SK-N-SH (cell line): Measurements from ENCODE around the gene INPP5J. TPM values are rescaled to one million over a fixed set of nuclear protein-coding genes. Genes with fewer than 3 reads are reported as not detected.

Experiments used
- CTCF ChIA-PET: fragments of 300-600, 350-600 bp; formaldehyde crosslinking; extraction: SDS; loops from one replicate; lab custom pipeline; 2021; lab: Yijun Ruan, JAX
- POLR2A ChIA-PET: fragments of 350-600 bp; sonication (Branson Sonifier 250); formaldehyde crosslinking; extraction: SDS; loops from one replicate; lab custom pipeline; 2020; ENCODE audit warnings: antibody characterized with exemption, inconsistent platforms; lab: Yijun Ruan, JAX
- DNase-seq: peaks from one replicate; pipeline ENCODE4 v3.0.0; 2012
- H2AFZ ChIP-seq: fragments of 200-600 bp; sonication (generic); 2 replicates; pipeline ENCODE4 v1.8.1; 2016; ENCODE audit warnings: antibody characterized with exemption, mild to moderate bottlenecking, low read depth
- H3F3A ChIP-seq: fragments of 200-600 bp; sonication (generic); replicated peaks from 2 replicates; pipeline ENCODE3; 2016; ENCODE audit warnings: antibody characterized with exemption, mild to moderate bottlenecking; ENCODE audit not compliant: insufficient read depth
- H3K27ac ChIP-seq, 2 experiments: fragments of 200-500 bp in 1 of 2; fragments of 200-600 bp in 1 of 2; sonication (Bioruptor generic) in 1 of 2; sonication (generic), shearing (Covaris generic) in 1 of 2; 2 replicates each; pipeline versions ENCODE4 v1.5.1 to v1.6.1; 2014 to 2016; ENCODE audit warnings: low read depth in 2 of 2, inconsistent platforms in 1 of 2, low read length in 1 of 2, mild to moderate bottlenecking in 1 of 2, mixed read lengths in 1 of 2
- H3K27me3 ChIP-seq: fragments of 200-600 bp; sonication (generic), shearing (Covaris generic); 2 replicates; pipeline ENCODE4 v1.6.1; 2016; ENCODE audit warnings: mixed run types; ENCODE audit not compliant: insufficient read depth
- H3K36me3 ChIP-seq, 2 experiments: fragments of 200-500 bp in 1 of 2; fragments of 200-600 bp in 1 of 2; sonication (Bioruptor generic) in 1 of 2; sonication (generic) in 1 of 2; replicated peaks in 1 of 2; 2 replicates each; pipeline versions ENCODE3 to v1.5.1; 2014 to 2016; ENCODE audit warnings: low read length in 1 of 2, mild to moderate bottlenecking in 1 of 2; ENCODE audit not compliant: insufficient read depth in 2 of 2, control insufficient read depth in 1 of 2
- H3K4me1 ChIP-seq, 2 experiments: fragments of 200-500 bp in 1 of 2; fragments of 200-600 bp in 1 of 2; sonication (Bioruptor generic) in 1 of 2; sonication (generic), shearing (Covaris generic) in 1 of 2; 2 replicates each; pipeline versions ENCODE4 v1.5.1 to v1.6.1; 2014 to 2016; ENCODE audit warnings: low read depth in 1 of 2, low read length in 1 of 2, mixed run types in 1 of 2; ENCODE audit not compliant: insufficient read depth in 2 of 2, control insufficient read depth in 1 of 2
- H3K4me2 ChIP-seq: fragments of 200-600 bp; sonication (generic), shearing (Covaris generic); 2 replicates; pipeline ENCODE4 v1.6.1; 2017; ENCODE audit warnings: mixed run types
- H3K4me3 ChIP-seq, 2 experiments: fragments of 200-500 bp in 1 of 2; fragments of 200-600 bp in 1 of 2; sonication (Bioruptor generic) in 1 of 2; sonication (generic), shearing (Covaris generic) in 1 of 2; 2 replicates each; pipeline versions ENCODE4 v1.5.1 to v1.8.1; 2014 to 2016; ENCODE audit warnings: low read depth in 2 of 2, inconsistent platforms in 1 of 2, low read length in 1 of 2, mild to moderate bottlenecking in 1 of 2, mixed read lengths in 1 of 2, moderate library complexity in 1 of 2
- H3K79me2 ChIP-seq: fragments of 200-600 bp; sonication (generic); 2 replicates; pipeline ENCODE4 v1.8.1; 2017; ENCODE audit warnings: mild to moderate bottlenecking; ENCODE audit not compliant: insufficient read depth
- H3K9ac ChIP-seq: fragments of 200-600 bp; sonication (generic); 2 replicates; pipeline ENCODE4 v1.6.1; 2017; ENCODE audit warnings: mixed run types
- H3K9me2 ChIP-seq: fragments of 200-600 bp; sonication (generic); 2 replicates; pipeline ENCODE4 v1.6.1; 2017; ENCODE audit warnings: mixed run types
- H3K9me3 ChIP-seq: fragments of 200-600 bp; sonication (generic); 2 replicates; pipeline ENCODE4 v1.6.1; 2017; ENCODE audit warnings: mixed run types, mild to moderate bottlenecking, moderate library complexity
- H4K20me1 ChIP-seq: fragments of 200-600 bp; sonication (generic); 2 replicates; pipeline ENCODE4 v1.6.1; 2017; ENCODE audit warnings: mild to moderate bottlenecking, mixed run types; ENCODE audit not compliant: insufficient read depth
- CTCF ChIP-seq: fragments of 200-600 bp; sonication (generic); IDR thresholded peaks from 2 replicates; pipeline ENCODE4 v1.6.1; 2017; ENCODE audit warnings: antibody characterized with exemption, mild to moderate bottlenecking, moderate library complexity
- ELF1 ChIP-seq: IDR thresholded peaks from 2 replicates; pipeline ENCODE4 v1.4.0; 2012
- FOXJ3 ChIP-seq: sonication (generic); formaldehyde crosslinking; IDR thresholded peaks from 2 replicates; pipeline ENCODE4 v1.5.1; 2020; ENCODE audit warnings: mild to moderate bottlenecking, missing genetic modification reagents
- GABPA ChIP-seq: IDR thresholded peaks from 2 replicates; pipeline ENCODE4 v1.4.0; 2012; ENCODE audit warnings: low read depth, mild to moderate bottlenecking
- GATA2 ChIP-seq: sonication (generic); formaldehyde crosslinking; IDR thresholded peaks from 2 replicates; pipeline ENCODE4 v1.5.0; 2020; ENCODE audit warnings: mild to moderate bottlenecking, missing genetic modification reagents
- MEF2A ChIP-seq: IDR thresholded peaks from 2 replicates; pipeline ENCODE4 v1.4.0; 2012; ENCODE audit warnings: low read depth, borderline replicate concordance
- NFIC ChIP-seq: IDR thresholded peaks from 2 replicates; pipeline ENCODE4 v1.4.0; 2012; ENCODE audit warnings: borderline replicate concordance
- NRF1 ChIP-seq: IDR thresholded peaks from 2 replicates; pipeline ENCODE4 v1.6.1; 2012; ENCODE audit warnings: low read depth, mild to moderate bottlenecking, low read length
- PBX3 ChIP-seq: IDR thresholded peaks from 2 replicates; pipeline ENCODE4; 2012
- POLR2AphosphoS5 ChIP-seq: IDR thresholded peaks from 2 replicates; pipeline ENCODE4 v1.6.1; 2012; ENCODE audit warnings: low read depth, low read length
- RAD21 ChIP-seq: IDR thresholded peaks from 2 replicates; pipeline ENCODE4 v1.6.1; 2012; ENCODE audit warnings: mild to moderate bottlenecking, low read length
- RCOR1 ChIP-seq: fragments of 150-350 bp; IDR thresholded peaks from 2 replicates; pipeline ENCODE4 v1.6.1; 2017; ENCODE audit warnings: antibody characterized with exemption, low read length
- RFX5 ChIP-seq: IDR thresholded peaks from 2 replicates; pipeline ENCODE4 v1.6.1; 2012; ENCODE audit warnings: mild to moderate bottlenecking, improper control_type of control experiment, low read length
- SIN3A ChIP-seq: IDR thresholded peaks from 2 replicates; pipeline ENCODE4 v1.6.1; 2012; ENCODE audit warnings: low read depth, mild to moderate bottlenecking, low read length, moderate library complexity, borderline replicate concordance
- SMC3 ChIP-seq: IDR thresholded peaks from 2 replicates; pipeline ENCODE4 v1.6.1; 2012; ENCODE audit warnings: low read depth, low read length, improper control_type of control experiment
- TAF1 ChIP-seq: IDR thresholded peaks from 2 replicates; pipeline ENCODE4 v1.6.1; 2012; ENCODE audit warnings: low read depth, mild to moderate bottlenecking, low read length, moderate library complexity, borderline replicate concordance
- YY1 ChIP-seq: IDR thresholded peaks from 2 replicates; pipeline ENCODE4 v1.4.0; 2012; ENCODE audit warnings: low read depth, mild to moderate bottlenecking
- WGBS: methylation state at CpG from one replicate; pipeline ENCODE4 v1.1.6; 2017; ENCODE audit warnings: low lambda C conversion rate; 5-methylcytosine and 5-hydroxymethylcytosine counted together
- polyA plus RNA-seq, 3 experiments: library from polyadenylated mRNA; depleted of rRNA; stranded (reverse); fragments of >200 nt; gene quantifications; 2 replicates each; pipeline ENCODE4 v1.2.3, GENCODE V29; 2012
- TF ChIP-seq, protein P1 (sequence below): IDR thresholded peaks from 2 replicates; pipeline ENCODE4 v1.4.0; 2012; ENCODE audit warnings: low read depth
- TF ChIP-seq, protein P2 (sequence below): IDR thresholded peaks from 2 replicates; pipeline ENCODE4 v1.4.0; 2012; ENCODE audit warnings: low read depth, borderline replicate concordance
- TF ChIP-seq, protein P3 (sequence below): fragments of 150-350 bp; IDR thresholded peaks from 2 replicates; pipeline ENCODE4 v1.6.1; 2017; ENCODE audit warnings: antibody characterized with exemption, low read length, low read depth, borderline replicate concordance

Gene INPP5J
- polyA plus RNA-seq, 1 of the 3 experiments (the other 2 are of a cell fraction), result 3.2 TPM

DNA sequence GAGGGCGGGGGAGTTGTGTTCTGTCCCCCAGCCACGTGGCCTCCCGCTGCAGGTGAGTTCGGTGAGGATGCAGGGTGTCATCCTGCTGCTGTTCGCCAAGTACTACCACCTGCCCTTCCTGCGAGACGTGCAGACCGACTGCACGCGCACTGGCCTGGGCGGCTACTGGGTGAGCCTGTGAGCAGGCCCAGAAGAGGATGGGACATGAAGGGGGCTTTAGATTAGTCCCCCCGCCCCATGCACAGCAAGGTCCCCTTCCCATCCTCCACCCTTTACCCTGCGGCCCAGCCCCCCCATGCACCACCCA is 4.1 kb downstream of the INPP5J start:
- H3K9ac ChIP-seq, result no peak overlapping the region
- H3K27ac ChIP-seq, result no peak overlapping the region; a peak in 1 of 4 replicates
- no peaks in the 10 kb centered on the region for H3K79me2 ChIP-seq
- no peaks in the 10 kb centered on the region for H3K9me2 ChIP-seq
- DNase-seq, result no peak
- peaks cover 0 to 43% of the 10 kb centered on the region in 2 experiments; a peak in 1 of 4 replicates for H3K4me1 ChIP-seq
- TF ChIP-seq GATA2 (no peak), ELF1 (no peak), YY1 (no peak), FOXJ3 (CRISPR knock-in tag) (no peak), RFX5 (no peak), NRF1 (no peak), RAD21 (no peak), SIN3A (no peak), CTCF (no peak), POLR2AphosphoS5 (no peak), NFIC (no peak), GABPA (no peak), TAF1 (no peak), SMC3 (no peak), MEF2A (no peak), PBX3 (no peak), RCOR1 (no peak)
- TF ChIP-seq, protein P1, sequence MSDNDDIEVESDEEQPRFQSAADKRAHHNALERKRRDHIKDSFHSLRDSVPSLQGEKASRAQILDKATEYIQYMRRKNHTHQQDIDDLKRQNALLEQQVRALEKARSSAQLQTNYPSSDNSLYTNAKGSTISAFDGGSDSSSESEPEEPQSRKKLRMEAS, result no peak
- TF ChIP-seq, protein P2, sequence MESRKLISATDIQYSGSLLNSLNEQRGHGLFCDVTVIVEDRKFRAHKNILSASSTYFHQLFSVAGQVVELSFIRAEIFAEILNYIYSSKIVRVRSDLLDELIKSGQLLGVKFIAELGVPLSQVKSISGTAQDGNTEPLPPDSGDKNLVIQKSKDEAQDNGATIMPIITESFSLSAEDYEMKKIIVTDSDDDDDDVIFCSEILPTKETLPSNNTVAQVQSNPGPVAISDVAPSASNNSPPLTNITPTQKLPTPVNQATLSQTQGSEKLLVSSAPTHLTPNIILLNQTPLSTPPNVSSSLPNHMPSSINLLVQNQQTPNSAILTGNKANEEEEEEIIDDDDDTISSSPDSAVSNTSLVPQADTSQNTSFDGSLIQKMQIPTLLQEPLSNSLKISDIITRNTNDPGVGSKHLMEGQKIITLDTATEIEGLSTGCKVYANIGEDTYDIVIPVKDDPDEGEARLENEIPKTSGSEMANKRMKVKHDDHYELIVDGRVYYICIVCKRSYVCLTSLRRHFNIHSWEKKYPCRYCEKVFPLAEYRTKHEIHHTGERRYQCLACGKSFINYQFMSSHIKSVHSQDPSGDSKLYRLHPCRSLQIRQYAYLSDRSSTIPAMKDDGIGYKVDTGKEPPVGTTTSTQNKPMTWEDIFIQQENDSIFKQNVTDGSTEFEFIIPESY, result no peak
- TF ChIP-seq, protein P3, sequence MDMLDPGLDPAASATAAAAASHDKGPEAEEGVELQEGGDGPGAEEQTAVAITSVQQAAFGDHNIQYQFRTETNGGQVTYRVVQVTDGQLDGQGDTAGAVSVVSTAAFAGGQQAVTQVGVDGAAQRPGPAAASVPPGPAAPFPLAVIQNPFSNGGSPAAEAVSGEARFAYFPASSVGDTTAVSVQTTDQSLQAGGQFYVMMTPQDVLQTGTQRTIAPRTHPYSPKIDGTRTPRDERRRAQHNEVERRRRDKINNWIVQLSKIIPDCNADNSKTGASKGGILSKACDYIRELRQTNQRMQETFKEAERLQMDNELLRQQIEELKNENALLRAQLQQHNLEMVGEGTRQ, result no peak
- ChIA-PET CTCF (interaction anchor here (2.4 kb wide), 1 partner anchor 19 kb away, joined by 7 read pairs; the partner anchor contains the start of gene SELENOM), POLR2A (no interaction called here)
- WGBS, result 89% methylated on average over 9 of the region's 13 CpGs
- no peak overlapping the region for H2AFZ ChIP-seq
- peaks cover 6% of the 10 kb centered on the region for H3F3A ChIP-seq
- no peak overlapping the region for H3K4me3 ChIP-seq
- H3K27me3 ChIP-seq, result no peaks in the 10 kb centered on the region
- no peaks in the 10 kb centered on the region for H4K20me1 ChIP-seq
- H3K4me2 ChIP-seq, result no peak overlapping the region
- no peaks in the 10 kb centered on the region for H3K36me3 ChIP-seq
- no peaks in the 10 kb centered on the region for H3K9me3 ChIP-seq
